H1 (cell line): ENCODE results near the gene PHACTR1. TPM values are rescaled to one million over a fixed set of nuclear protein-coding genes. Genes with fewer than 3 reads are reported as not detected.

Source experiments
- CBX8 ChIP-seq: fragments of 300-800, 300-1000 bp; sonication (generic); IDR thresholded peaks from 2 replicates; pipeline ENCODE4 v1.7.1; 2016; ENCODE audit warnings: low read depth, low read length, borderline replicate concordance
- CHD7 ChIP-seq: fragments of 300-600 bp; sonication (generic); IDR thresholded peaks from 2 replicates; pipeline ENCODE4 v1.7.1; 2012; ENCODE audit warnings: low read length, moderate library complexity, mild to moderate bottlenecking, inconsistent platforms; ENCODE audit not compliant: insufficient replicate concordance
- CREB1 ChIP-seq: IDR thresholded peaks from 2 replicates; pipeline ENCODE4 v1.6.1; 2012; ENCODE audit warnings: inconsistent platforms
- MAFK ChIP-seq: IDR thresholded peaks from 2 replicates; pipeline ENCODE4 v1.6.1; 2012; ENCODE audit warnings: low read depth, mild to moderate bottlenecking, improper control_type of control experiment, low read length
- POU5F1 ChIP-seq: IDR thresholded peaks from 2 replicates; pipeline ENCODE4 v1.6.1; 2011; ENCODE audit warnings: low read depth, mild to moderate bottlenecking, low read length, moderate library complexity
- TBP ChIP-seq: IDR thresholded peaks from 2 replicates; pipeline ENCODE4 v1.6.1; 2011; ENCODE audit warnings: low read depth, low read length, improper control_type of control experiment
- polyA plus RNA-seq, 7 experiments: library from polyadenylated mRNA; depleted of rRNA in 3 of 7; stranded (reverse) in 5 of 7; unstranded in 2 of 7; fragments of >200 nt in 5 of 7; fragments of 200-250 nt in 2 of 7; gene quantifications; 1 replicate in 5 of 7; 2 replicates in 1 of 7; 4 replicates in 1 of 7; pipeline versions ENCODE4 v1.2.1 to v1.2.3, GENCODE V29; 2011 to 2013; ENCODE audit warnings: missing spikeins in 2 of 7, mixed read lengths in 2 of 7
- total RNA-seq: library from RNA; stranded (reverse); fragmentation: NEBNext Ultra II Directional; extraction: Animal tissue kit (Norgen Biotek cat#: 25700); gene quantifications from 2 replicates; pipeline ENCODE4 v1.2.1, GENCODE V29; 2021

Gene PHACTR1
- total and polyA plus RNA-seq, 2 of the 8 experiments (the other 6 are each of a cell fraction or from before 2014, with no cell fraction given), result 3.9 to 17.1 TPM

GRCh38 chr6:13141387-13141786 lies 424.8 kb downstream of the PHACTR1 start (continued):
- TF ChIP-seq CHD7 (no peak), TBP (no peak), POU5F1 (no peak), CBX8 (no peak), MAFK (no peak), CREB1 (no peak)
